HT1080 (cell line): ENCODE measurements around the gene DNAJC13. TPM values are rescaled to one million over a fixed set of nuclear protein-coding genes. Genes with fewer than 3 reads are reported as not detected.

Experiments used
- total RNA-seq: library from RNA; depleted of rRNA; stranded (reverse); fragments of >200 nt; shearing (Covaris generic); gene quantifications from 2 replicates; pipeline ENCODE4 v1.2.3, GENCODE V29; 2014; rRNA removed

The DNAJC13 gene
- total RNA-seq, 1 experiment from 2014 or later = 52.5 TPM

Other genes with a start within 250 kb of the DNAJC13 start
- gene ACP3, start 100.1 kb upstream of the DNAJC13 start, total RNA-seq = 2.3 TPM in 1 of 2 replicates, not detected in the other
- not detected in 2 replicates for gene ACKR4, start 179.8 kb downstream of the DNAJC13 start, total RNA-seq
- 13.8 and 20.2 TPM in 2 replicates for gene ACAD11, start 242.3 kb downstream of the DNAJC13 start, total RNA-seq
- 63.4 and 63.9 TPM in 2 replicates for gene UBA5, start 242.8 kb downstream of the DNAJC13 start, total RNA-seq